ENCODE measurements around the gene SLC26A3. TPM values are rescaled to one million over a fixed set of nuclear protein-coding genes. Genes with fewer than 3 reads are reported as not detected.

SLC26A3 gene
- total RNA-seq, 1 donor: not detected

- TF ChIP-seq CTCF (IDR thresholded peaks at IDR 0.05; ENCODE audit: insufficient read depth, low read depth, low read length): no peak
Observed at GRCh38 chr7:107721286-107721685, 81.7 kb downstream of the SLC26A3 start.

GRCh38 chr7:107718456-107719193, 84.4 kb downstream of the SLC26A3 start:
- no peak for DNase-seq (ENCODE audit: low read depth)
- TF ChIP-seq CTCF (IDR thresholded peaks at IDR 0.05; ENCODE audit: insufficient read depth, low read depth, low read length): no peak
- no peak overlapping the region for H3K4me3 ChIP-seq (ENCODE audit: low read depth, low read length)

More at GRCh38 chr7:107721286-107721685, 81.7 kb downstream of the SLC26A3 start:
- no peak overlapping the region for H3K4me3 ChIP-seq (ENCODE audit: low read depth, low read length)
- DNase-seq (ENCODE audit: low read depth): no peak

- DNase-seq (ENCODE audit: low read depth): no peak
Observed at GRCh38 chr7:107715531-107715930, 87.5 kb downstream of the SLC26A3 start.

More at GRCh38 chr7:107715531-107715930, 87.5 kb downstream of the SLC26A3 start:
- no peak overlapping the region for H3K4me3 ChIP-seq (ENCODE audit: low read depth, low read length)
- TF ChIP-seq CTCF (IDR thresholded peaks at IDR 0.05; ENCODE audit: insufficient read depth, low read depth, low read length): no peak

Other genes with a start within 250 kb of the SLC26A3 start
- gene COG5, start 239.3 kb downstream of the SLC26A3 start, total RNA-seq: 27.7 and 32.0 TPM in 2 replicates
- 7.4 and 10.4 TPM in 2 replicates for gene DUS4L, start 239.3 kb downstream of the SLC26A3 start, total RNA-seq
- gene BCAP29, start 223.0 kb downstream of the SLC26A3 start, total RNA-seq: 50.6 and 62.2 TPM in 2 replicates
- under 0.01 and 0.32 TPM in 2 replicates for gene SLC26A4, start 142.4 kb downstream of the SLC26A3 start, total RNA-seq
- gene CBLL1, start 59.1 kb downstream of the SLC26A3 start, total RNA-seq: 30.3 and 36.3 TPM in 2 replicates
- gene DLD, start 88.0 kb upstream of the SLC26A3 start, total RNA-seq: 51.5 and 63.9 TPM in 2 replicates
- gene LAMB1, start 199.9 kb upstream of the SLC26A3 start, total RNA-seq: 438 and 483 TPM in 2 replicates

All from fibroblast of villous mesenchyme (primary cell).